Hematopoietic multipotent progenitor cell (in vitro differentiated cells): ENCODE data around the gene DDX19B. TPM values are rescaled to one million over a fixed set of nuclear protein-coding genes. Genes with fewer than 3 reads are reported as not detected.
A peak's percentile ranks its signal among the peaks of the same experiment; 100 is the strongest.

Experiments
- DNase-seq, 3 donors: peaks; one replicate each; pipeline ENCODE4 v3.0.0-alpha.2; 2011 to 2015; ENCODE audit warnings: low read depth in 2 of 3, low spot score in 2 of 3
- total RNA-seq: library from RNA; depleted of rRNA; stranded (reverse); fragments of >200 nt; gene quantifications from one replicate; pipeline ENCODE4 v1.2.3, GENCODE V29; 2012

The DDX19B gene
- total RNA-seq, 1 donor = 27.5 TPM

GRCh38 chr16:70345840-70346239 is 46.9 kb downstream of the DDX19B start:
- no peak for DNase-seq

- no peak for DNase-seq
Measured at GRCh38 chr16:70348991-70349390, 50.0 kb downstream of the DDX19B start.

GRCh38 chr16:70349783-70350182 is 50.8 kb downstream of the DDX19B start:
- no peak for DNase-seq

- no peak for DNase-seq
Measured at GRCh38 chr16:70359552-70359951, 60.6 kb downstream of the DDX19B start.

- DNase-seq = no peak
Measured at GRCh38 chr16:70364399-70364798, 65.4 kb downstream of the DDX19B start.

- DNase-seq = peak in 1 of 3 donors; percentile 54
Measured at GRCh38 chr16:70370145-70370544, 71.2 kb downstream of the DDX19B start.

- no peak for DNase-seq
Measured at GRCh38 chr16:70370924-70371323, 71.9 kb downstream of the DDX19B start.

- DNase-seq = no peak
Measured at GRCh38 chr16:70372921-70373728, 74.1 kb downstream of the DDX19B start.

GRCh38 chr16:70374213-70374612 is 75.2 kb downstream of the DDX19B start:
- no peak for DNase-seq

- DNase-seq = no peak
Measured at GRCh38 chr16:70375636-70376611, 76.9 kb downstream of the DDX19B start.

- no peak for DNase-seq
Measured at GRCh38 chr16:70377782-70378181, 78.8 kb downstream of the DDX19B start.

- DNase-seq = no peak
Measured at GRCh38 chr16:70378869-70379493, 80.0 kb downstream of the DDX19B start.

GRCh38 chr16:70380248-70380918 is 81.4 kb downstream of the DDX19B start:
- peak in 2 of 3 donors; percentile 56 to 62 for DNase-seq

GRCh38 chr16:70380919-70381603 is 82.1 kb downstream of the DDX19B start:
- DNase-seq = peak; percentile 82 to 98 (median 97)

GRCh38 chr16:70381604-70382342 is 82.8 kb downstream of the DDX19B start:
- DNase-seq = no peak

- no peak for DNase-seq
Measured at GRCh38 chr16:70383421-70383960, 84.5 kb downstream of the DDX19B start.
